GM23338 (cell line): ENCODE data around the gene PDSS2. TPM values are rescaled to one million over a fixed set of nuclear protein-coding genes. Genes with fewer than 3 reads are reported as not detected.

Source experiments
- ATAC-seq: fragments of 200-7000 bp; cut with Tn5 transposase; 3 replicates; pipeline ENCODE4 v1.9.1; 2020
- DNase-seq: peaks from one replicate; pipeline ENCODE4 v3.0.0-alpha.2; 2015; ENCODE audit warnings: low spot score
- H2AFZ ChIP-seq: fragments of 200-600 bp; sonication (generic); 2 replicates; pipeline ENCODE4 v1.8.0; 2016; ENCODE audit warnings: antibody characterized with exemption, mild to moderate bottlenecking, moderate library complexity
- H3F3A ChIP-seq: fragments of 200-600 bp; sonication (generic); replicated peaks from 2 replicates; pipeline ENCODE4 v1.8.0; 2017; ENCODE audit warnings: antibody characterized with exemption, mixed run types, low read depth
- H3K27ac ChIP-seq: fragments of 200-600 bp; sonication (generic); 2 replicates; pipeline ENCODE4 v1.6.1; 2016; ENCODE audit warnings: low read depth
- H3K27me3 ChIP-seq: fragments of 200-600 bp; sonication (generic); 2 replicates; pipeline ENCODE4 v1.8.0; 2016; ENCODE audit warnings: mild to moderate bottlenecking, mixed run types, moderate library complexity; ENCODE audit not compliant: insufficient read depth
- H3K36me3 ChIP-seq: fragments of 200-600 bp; sonication (generic); 2 replicates; pipeline ENCODE4 v1.8.0; 2016; ENCODE audit warnings: mild to moderate bottlenecking; ENCODE audit not compliant: insufficient read depth
- H3K4me1 ChIP-seq: fragments of 200-600 bp; sonication (generic); 2 replicates; pipeline ENCODE4 v1.8.0; 2016; ENCODE audit warnings: mild to moderate bottlenecking, moderate library complexity; ENCODE audit not compliant: insufficient read depth
- H3K4me2 ChIP-seq: fragments of 200-600 bp; sonication (generic); 2 replicates; pipeline ENCODE4 v1.7.1; 2017; ENCODE audit warnings: mixed run types
- H3K4me3 ChIP-seq: fragments of 200-600 bp; sonication (generic); 2 replicates; pipeline ENCODE4 v1.6.1; 2016; ENCODE audit warnings: mixed run types
- H3K79me2 ChIP-seq: fragments of 200-600 bp; sonication (generic); replicated peaks from 2 replicates; pipeline ENCODE4 v1.8.0; 2017; ENCODE audit warnings: mild to moderate bottlenecking; ENCODE audit not compliant: insufficient read depth
- H3K9me2 ChIP-seq: fragments of 200-600 bp; sonication (generic); 2 replicates; pipeline ENCODE4 v1.8.0; 2017; ENCODE audit not compliant: insufficient read depth
- H4K20me1 ChIP-seq: fragments of 200-600 bp; sonication (generic); replicated peaks from 2 replicates; pipeline ENCODE4 v1.8.0; 2017; ENCODE audit warnings: mild to moderate bottlenecking; ENCODE audit not compliant: insufficient read depth
- H3K27ac Mint-ChIP-seq: 2 replicates; pipeline ENCODE4 v1.8.0; 2020; ENCODE audit warnings: inconsistent platforms, mild to moderate bottlenecking, moderate library complexity, mixed read lengths
- H3K27me3 Mint-ChIP-seq: 3 replicates; pipeline ENCODE4 v1.8.0; 2022; ENCODE audit warnings: low read depth, mild to moderate bottlenecking, moderate library complexity, mixed read lengths, inconsistent platforms; ENCODE audit not compliant: insufficient read depth, poor library complexity
- H3K36me3 Mint-ChIP-seq: 3 replicates; pipeline ENCODE4 v1.8.0; 2021; ENCODE audit warnings: low read depth, mild to moderate bottlenecking, inconsistent platforms, moderate library complexity, mixed read lengths
- H3K4me1 Mint-ChIP-seq: 3 replicates; pipeline ENCODE4 v1.8.0; 2020; ENCODE audit warnings: mild to moderate bottlenecking, inconsistent platforms, mixed read lengths
- H3K4me3 Mint-ChIP-seq: 3 replicates; pipeline ENCODE4 v1.8.0; 2021; ENCODE audit warnings: moderate library complexity, mild to moderate bottlenecking, inconsistent platforms, mixed read lengths
- H3K9me3 Mint-ChIP-seq: 3 replicates; pipeline ENCODE4 v1.8.0; 2020; ENCODE audit warnings: moderate library complexity, mild to moderate bottlenecking, inconsistent platforms, mixed read lengths
- CREB1 ChIP-seq: fragments of 250-450 bp; sonication (Bioruptor Pico); IDR thresholded peaks from 2 replicates; pipeline ENCODE4 v1.5.0; 2020; ENCODE audit warnings: low read depth, mild to moderate bottlenecking, moderate library complexity
- EZH2 ChIP-seq: fragments of 200-600 bp; sonication (generic); IDR thresholded peaks from one replicate; pipeline ENCODE4 v1.8.0; 2017; ENCODE audit warnings: antibody characterized with exemption, mild to moderate bottlenecking, low read depth; ENCODE audit not compliant: unreplicated experiment
- EZH2phosphoT487 ChIP-seq: fragments of 200-600 bp; sonication (generic); IDR thresholded peaks from one replicate; pipeline ENCODE4 v1.8.1; 2018; ENCODE audit warnings: antibody characterized with exemption; ENCODE audit not compliant: unreplicated experiment
- JUNB ChIP-seq: IDR thresholded peaks from one replicate; pipeline ENCODE4 v1.6.1; 2016; ENCODE audit warnings: antibody characterized with exemption; ENCODE audit not compliant: unreplicated experiment
- NANOG ChIP-seq: IDR thresholded peaks from 2 replicates; pipeline ENCODE4 v1.6.1; 2016; ENCODE audit warnings: antibody characterized with exemption, borderline replicate concordance
- POLR2AphosphoS5 ChIP-seq: IDR thresholded peaks from 2 replicates; pipeline ENCODE4 v1.6.1; 2016; ENCODE audit warnings: antibody characterized with exemption, low read depth
- STAT1 ChIP-seq: IDR thresholded peaks from one replicate; pipeline ENCODE4 v1.6.1; 2016; ENCODE audit warnings: antibody characterized with exemption; ENCODE audit not compliant: unreplicated experiment
- ZNF114 ChIP-seq: fragments of 250-450 bp; sonication (Bioruptor Pico); IDR thresholded peaks from 2 replicates; pipeline ENCODE4 v1.5.0; 2020; ENCODE audit warnings: mild to moderate bottlenecking, moderate library complexity
- ZNF331 ChIP-seq: fragments of 250-450 bp; sonication (Bioruptor Pico); IDR thresholded peaks from 2 replicates; pipeline ENCODE4 v1.5.0; 2020; ENCODE audit warnings: low read depth, mild to moderate bottlenecking, moderate library complexity
- polyA plus RNA-seq: library from polyadenylated mRNA; unstranded; fragments of >200 nt; fragmentation: Nextera tagmentation; extraction: Ambion mirVana; gene quantifications from 2 replicates; pipeline ENCODE4 v1.2.1, GENCODE V29; 2016
- total RNA-seq: library from RNA; depleted of rRNA; stranded (reverse); fragments of >200 nt; shearing (Covaris generic); gene quantifications from 2 replicates; pipeline ENCODE4 v1.2.3, GENCODE V29; 2014
- TF ChIP-seq, protein P1 (sequence below), 2 experiments: fragments of 200-600 bp in 1 of 2; sonication (generic) in 1 of 2; conservative IDR thresholded peaks; 2 replicates each; pipeline versions ENCODE4 v1.5.1 to v1.6.1; 2016 to 2017; ENCODE audit warnings: antibody characterized with exemption in 2 of 2, low read depth in 2 of 2, mild to moderate bottlenecking in 2 of 2, moderate library complexity in 1 of 2
- TF ChIP-seq, protein P2 (sequence below): IDR thresholded peaks from 2 replicates; pipeline ENCODE4 v1.6.1; 2016; ENCODE audit warnings: antibody characterized with exemption
- TF ChIP-seq, protein P3 (sequence below): IDR thresholded peaks from one replicate; pipeline ENCODE4 v1.6.1; 2018; ENCODE audit warnings: antibody characterized with exemption; ENCODE audit not compliant: unreplicated experiment

PDSS2 gene
- total and polyA plus RNA-seq, 2 experiments from 2014 or later: 7.3 to 16.7 TPM

DNA sequence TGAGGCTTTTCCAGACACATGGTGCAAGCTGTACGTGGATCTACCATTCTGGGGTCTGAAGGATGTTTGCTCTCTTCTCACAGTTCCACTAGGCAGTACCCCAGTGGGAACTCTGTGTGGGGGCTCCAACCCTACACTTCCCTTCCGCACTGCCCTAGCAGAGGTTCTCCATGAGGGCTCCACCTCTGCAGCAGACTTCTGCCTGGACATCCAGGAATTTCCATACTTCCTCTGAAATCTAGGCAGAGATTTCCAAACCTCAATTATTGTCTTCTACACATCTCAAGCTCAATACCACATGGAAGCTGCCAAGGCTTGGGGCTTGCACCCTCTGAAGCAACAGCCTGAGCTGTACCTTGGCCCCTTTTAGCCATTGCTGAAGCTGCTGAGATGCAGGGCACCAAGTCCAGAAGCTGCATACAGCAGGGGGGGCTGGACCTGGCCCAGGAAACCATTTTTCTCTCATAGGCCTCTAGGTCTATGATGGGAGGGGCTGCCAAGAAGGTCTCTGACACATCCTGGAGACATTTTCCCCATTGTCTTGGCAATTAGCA, 11.6 kb downstream of the PDSS2 start (continued):
- TF ChIP-seq POLR2AphosphoS5 (no peak), JUNB (no peak), EZH2 (no peak), ZNF331 (CRISPR knock-in tag) (no peak)

DNA sequence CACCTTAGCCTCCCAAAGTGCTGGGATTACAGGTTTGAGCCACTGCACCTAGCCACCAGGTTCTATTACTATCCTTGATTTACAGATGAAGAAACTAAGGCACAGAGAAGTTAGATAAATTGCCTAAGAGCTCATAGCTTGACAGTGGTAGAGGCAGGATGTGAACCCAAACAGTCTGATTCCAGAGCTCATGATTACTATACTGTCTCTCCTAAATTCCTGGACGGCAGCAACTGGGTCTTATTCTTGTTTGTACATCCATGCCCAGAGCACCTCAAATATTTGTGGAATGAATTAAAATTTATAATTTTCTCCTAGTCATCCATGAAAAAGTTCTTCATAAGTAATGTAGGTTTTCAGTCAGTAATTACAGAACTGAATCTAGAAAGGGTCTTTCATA, 15.1 kb downstream of the PDSS2 start:
- Histone ChIP-seq H3K4me1 (no peaks in the 10 kb centered on the region), H3K4me3 (no peak overlapping the region), H3K9me2 (no peaks in the 10 kb centered on the region), H2AFZ (no peak overlapping the region), H3K36me3 (peaks cover 22% of the 10 kb centered on the region; the same call in 1 of the 2 replicates), H3K27me3 (no peaks in the 10 kb centered on the region), H3K27ac (no peak overlapping the region), H3F3A (no peaks in the 10 kb centered on the region), H3K79me2 (peaks cover 50% of the 10 kb centered on the region), H3K4me2 (no peak overlapping the region), H4K20me1 (0 out of 2 replicates have a peak, but pooled peaks cover 3% of the 10 kb centered on the region)
- Mint-ChIP-seq H3K4me3 (no peak overlapping the region), H3K36me3 (peaks cover 37% of the 10 kb centered on the region), H3K4me1 (no peaks in the 10 kb centered on the region), H3K27ac (no peak overlapping the region), H3K27me3 (no peaks in the 10 kb centered on the region), H3K9me3 (peaks cover 36% of the 10 kb centered on the region)
- DNase-seq: no peak
- TF ChIP-seq NANOG: no peak
- TF ChIP-seq ZNF114: no peak
- ATAC-seq: no peak

DNA sequence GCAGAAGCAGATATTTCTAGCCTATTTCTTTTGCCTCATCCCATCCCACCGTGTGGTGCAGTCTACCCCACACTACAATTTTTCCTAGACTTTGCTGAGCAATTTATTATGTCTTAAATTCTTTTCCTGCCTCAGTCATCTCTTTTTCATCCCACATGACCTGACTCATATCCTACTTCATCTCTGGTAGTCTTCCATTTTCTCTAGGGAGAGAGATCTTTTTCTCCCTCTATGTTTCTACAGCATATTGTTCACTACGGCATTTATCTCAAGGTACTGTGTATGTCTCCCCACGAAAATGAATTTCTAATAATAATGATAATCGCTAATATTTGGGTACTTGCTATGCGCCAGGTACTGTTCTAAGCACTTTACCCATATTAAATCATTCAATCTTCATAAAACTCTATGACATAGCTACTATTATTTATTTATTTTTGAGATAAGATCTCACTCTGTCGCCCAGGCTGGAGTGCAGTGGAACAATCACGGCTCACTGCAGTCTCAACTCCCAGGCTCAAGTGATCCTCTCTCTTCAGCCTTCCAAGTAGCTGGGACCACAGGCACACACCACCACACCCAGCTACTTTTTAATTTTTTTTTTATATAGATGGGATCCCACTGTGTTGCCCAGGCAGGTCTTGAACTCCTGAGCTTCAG, 15.6 kb downstream of the PDSS2 start:
- Histone ChIP-seq H2AFZ (no peak overlapping the region), H3K4me2 (no peak overlapping the region), H4K20me1 (peaks cover 3% of the 10 kb centered on the region; the same call in 1 of the 2 replicates), H3K4me1 (no peaks in the 10 kb centered on the region), H3K79me2 (peaks cover 46% of the 10 kb centered on the region), H3K36me3 (peaks cover 21% of the 10 kb centered on the region; the same call in 1 of the 2 replicates), H3K4me3 (no peak overlapping the region), H3F3A (no peaks in the 10 kb centered on the region), H3K27ac (no peak overlapping the region), H3K9me2 (no peaks in the 10 kb centered on the region), H3K27me3 (no peaks in the 10 kb centered on the region)
- no peak overlapping the region for H3K27ac Mint-ChIP-seq
- H3K4me1 Mint-ChIP-seq: no peaks in the 10 kb centered on the region
- no peak for ATAC-seq
- DNase-seq: no peak
- H3K9me3 Mint-ChIP-seq: peaks cover 31% of the 10 kb centered on the region
- H3K36me3 Mint-ChIP-seq: peaks cover 32% of the 10 kb centered on the region
- H3K4me3 Mint-ChIP-seq: no peak overlapping the region
- TF ChIP-seq ZNF114: no peak
- TF ChIP-seq POLR2AphosphoS5: no peak
- TF ChIP-seq, protein P1, sequence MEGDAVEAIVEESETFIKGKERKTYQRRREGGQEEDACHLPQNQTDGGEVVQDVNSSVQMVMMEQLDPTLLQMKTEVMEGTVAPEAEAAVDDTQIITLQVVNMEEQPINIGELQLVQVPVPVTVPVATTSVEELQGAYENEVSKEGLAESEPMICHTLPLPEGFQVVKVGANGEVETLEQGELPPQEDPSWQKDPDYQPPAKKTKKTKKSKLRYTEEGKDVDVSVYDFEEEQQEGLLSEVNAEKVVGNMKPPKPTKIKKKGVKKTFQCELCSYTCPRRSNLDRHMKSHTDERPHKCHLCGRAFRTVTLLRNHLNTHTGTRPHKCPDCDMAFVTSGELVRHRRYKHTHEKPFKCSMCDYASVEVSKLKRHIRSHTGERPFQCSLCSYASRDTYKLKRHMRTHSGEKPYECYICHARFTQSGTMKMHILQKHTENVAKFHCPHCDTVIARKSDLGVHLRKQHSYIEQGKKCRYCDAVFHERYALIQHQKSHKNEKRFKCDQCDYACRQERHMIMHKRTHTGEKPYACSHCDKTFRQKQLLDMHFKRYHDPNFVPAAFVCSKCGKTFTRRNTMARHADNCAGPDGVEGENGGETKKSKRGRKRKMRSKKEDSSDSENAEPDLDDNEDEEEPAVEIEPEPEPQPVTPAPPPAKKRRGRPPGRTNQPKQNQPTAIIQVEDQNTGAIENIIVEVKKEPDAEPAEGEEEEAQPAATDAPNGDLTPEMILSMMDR (conservative IDR thresholded peaks at IDR 0.05; ENCODE audit: low read depth in 2 of 2): no peak
- TF ChIP-seq, protein P2, sequence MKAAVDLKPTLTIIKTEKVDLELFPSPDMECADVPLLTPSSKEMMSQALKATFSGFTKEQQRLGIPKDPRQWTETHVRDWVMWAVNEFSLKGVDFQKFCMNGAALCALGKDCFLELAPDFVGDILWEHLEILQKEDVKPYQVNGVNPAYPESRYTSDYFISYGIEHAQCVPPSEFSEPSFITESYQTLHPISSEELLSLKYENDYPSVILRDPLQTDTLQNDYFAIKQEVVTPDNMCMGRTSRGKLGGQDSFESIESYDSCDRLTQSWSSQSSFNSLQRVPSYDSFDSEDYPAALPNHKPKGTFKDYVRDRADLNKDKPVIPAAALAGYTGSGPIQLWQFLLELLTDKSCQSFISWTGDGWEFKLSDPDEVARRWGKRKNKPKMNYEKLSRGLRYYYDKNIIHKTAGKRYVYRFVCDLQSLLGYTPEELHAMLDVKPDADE: no peak
- no peak for TF ChIP-seq JUNB
- no peak for TF ChIP-seq CREB1 (CRISPR knock-in tag)
- no peak for TF ChIP-seq ZNF331 (CRISPR knock-in tag)
- TF ChIP-seq STAT1: no peak
- TF ChIP-seq EZH2phosphoT487: no peak
- TF ChIP-seq, protein P3, sequence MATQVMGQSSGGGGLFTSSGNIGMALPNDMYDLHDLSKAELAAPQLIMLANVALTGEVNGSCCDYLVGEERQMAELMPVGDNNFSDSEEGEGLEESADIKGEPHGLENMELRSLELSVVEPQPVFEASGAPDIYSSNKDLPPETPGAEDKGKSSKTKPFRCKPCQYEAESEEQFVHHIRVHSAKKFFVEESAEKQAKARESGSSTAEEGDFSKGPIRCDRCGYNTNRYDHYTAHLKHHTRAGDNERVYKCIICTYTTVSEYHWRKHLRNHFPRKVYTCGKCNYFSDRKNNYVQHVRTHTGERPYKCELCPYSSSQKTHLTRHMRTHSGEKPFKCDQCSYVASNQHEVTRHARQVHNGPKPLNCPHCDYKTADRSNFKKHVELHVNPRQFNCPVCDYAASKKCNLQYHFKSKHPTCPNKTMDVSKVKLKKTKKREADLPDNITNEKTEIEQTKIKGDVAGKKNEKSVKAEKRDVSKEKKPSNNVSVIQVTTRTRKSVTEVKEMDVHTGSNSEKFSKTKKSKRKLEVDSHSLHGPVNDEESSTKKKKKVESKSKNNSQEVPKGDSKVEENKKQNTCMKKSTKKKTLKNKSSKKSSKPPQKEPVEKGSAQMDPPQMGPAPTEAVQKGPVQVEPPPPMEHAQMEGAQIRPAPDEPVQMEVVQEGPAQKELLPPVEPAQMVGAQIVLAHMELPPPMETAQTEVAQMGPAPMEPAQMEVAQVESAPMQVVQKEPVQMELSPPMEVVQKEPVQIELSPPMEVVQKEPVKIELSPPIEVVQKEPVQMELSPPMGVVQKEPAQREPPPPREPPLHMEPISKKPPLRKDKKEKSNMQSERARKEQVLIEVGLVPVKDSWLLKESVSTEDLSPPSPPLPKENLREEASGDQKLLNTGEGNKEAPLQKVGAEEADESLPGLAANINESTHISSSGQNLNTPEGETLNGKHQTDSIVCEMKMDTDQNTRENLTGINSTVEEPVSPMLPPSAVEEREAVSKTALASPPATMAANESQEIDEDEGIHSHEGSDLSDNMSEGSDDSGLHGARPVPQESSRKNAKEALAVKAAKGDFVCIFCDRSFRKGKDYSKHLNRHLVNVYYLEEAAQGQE: no peak
- no peaks in the 10 kb centered on the region for H3K27me3 Mint-ChIP-seq
